B cell (primary cell): ENCODE results near the gene FOSB. TPM values are rescaled to one million over a fixed set of nuclear protein-coding genes. Genes with fewer than 3 reads are reported as not detected.

Experiments used
- ATAC-seq: fragments of 200-7000 bp; cut with Tn5 transposase; one replicate; pipeline ENCODE4 v1.10.0; 2021; ENCODE audit warnings: low read depth, mild to moderate bottlenecking, moderate number of reproducible peaks, moderate library complexity
- CTCF ChIA-PET: fragments of 350-600 bp; sonication (Branson Sonifier 250); formaldehyde crosslinking; loops from one replicate; lab custom pipeline; 2021; ENCODE audit warnings: antibody characterized with exemption, inconsistent platforms; lab: Charles Lee
- POLR2A ChIA-PET: fragments of 350-600 bp; sonication (Branson Sonifier 250); formaldehyde crosslinking; loops from one replicate; lab custom pipeline; 2021; ENCODE audit warnings: antibody characterized with exemption; lab: Charles Lee
- DNase-seq: peaks from one replicate; pipeline ENCODE4 v3.0.0; 2013
- H2AFZ ChIP-seq: 2 replicates; pipeline ENCODE4 v1.6.1; 2012; ENCODE audit warnings: mild to moderate bottlenecking, low read depth, low read length; ENCODE audit not compliant: insufficient read depth, poor library complexity, severe bottlenecking
- H3K27ac ChIP-seq, 2 donors: 1 replicate in 1 of 2; 2 replicates in 1 of 2; pipeline ENCODE4 v1.5.1; 2012 to 2013; ENCODE audit warnings: low read length in 2 of 2, mild to moderate bottlenecking in 2 of 2, moderate library complexity in 1 of 2
- H3K27me3 ChIP-seq, 4 experiments: fragments of 200-600 bp in 1 of 4; sonication (generic) in 1 of 4; replicated peaks in 1 of 4; 1 replicate in 2 of 4; 2 replicates in 2 of 4; pipeline versions ENCODE4 v1.6.1 to v1.7.0; 2013 to 2016; ENCODE audit warnings: low read length in 3 of 4, mild to moderate bottlenecking in 2 of 4, mixed read lengths in 1 of 4, moderate library complexity in 1 of 4; ENCODE audit not compliant: insufficient read depth in 4 of 4, control insufficient read depth in 3 of 4; ENCODE audit errors: control extremely low read depth in 1 of 4
- H3K36me3 ChIP-seq, 2 experiments: replicated peaks in 1 of 2; 1 replicate in 1 of 2; 2 replicates in 1 of 2; pipeline versions ENCODE4 v1.6.1 to v1.7.1; 2013; ENCODE audit warnings: low read length in 1 of 2; ENCODE audit not compliant: insufficient read depth in 2 of 2, control insufficient read depth in 1 of 2; ENCODE audit errors: control extremely low read depth in 1 of 2, extremely low read depth in 1 of 2
- H3K4me1 ChIP-seq, 2 donors: fragments of 200-600 bp in 1 of 2; sonication (generic) in 1 of 2; 1 replicate in 1 of 2; 2 replicates in 1 of 2; pipeline versions ENCODE4 v1.5.1 to v1.6.1; 2013 to 2017; ENCODE audit warnings: low read length in 2 of 2; ENCODE audit not compliant: control insufficient read depth in 2 of 2, insufficient read depth in 2 of 2
- H3K4me2 ChIP-seq: replicated peaks from 2 replicates; pipeline ENCODE3; 2012; ENCODE audit warnings: mild to moderate bottlenecking, low read depth, low read length; ENCODE audit not compliant: poor library complexity, severe bottlenecking
- H3K4me3 ChIP-seq, 5 experiments: fragments of 200-600 bp in 1 of 5; sonication (generic) in 1 of 5; 1 replicate in 3 of 5; 2 replicates in 2 of 5; pipeline versions ENCODE4 v1.5.1 to v1.7.0; 2011 to 2016; ENCODE audit warnings: low read length in 4 of 5, mild to moderate bottlenecking in 4 of 5, low read depth in 2 of 5, control low read depth in 1 of 5, moderate library complexity in 1 of 5; ENCODE audit not compliant: insufficient read depth in 1 of 5; ENCODE audit errors: control extremely low read depth in 1 of 5, extremely low read depth in 1 of 5
- H3K79me2 ChIP-seq: fragments of 200-600 bp; sonication (generic); one replicate; pipeline ENCODE4 v1.6.0; 2016; ENCODE audit warnings: low read length; ENCODE audit not compliant: control insufficient read depth, insufficient read depth
- H3K9ac ChIP-seq: fragments of 200-600 bp; sonication (generic); 2 replicates; pipeline ENCODE4 v1.6.1; 2017; ENCODE audit warnings: mild to moderate bottlenecking, low read length, moderate library complexity
- H3K9me3 ChIP-seq, 3 donors: one replicate each; pipeline versions ENCODE4 v1.6.1 to v1.7.1; 2013; ENCODE audit warnings: low read length in 2 of 3; ENCODE audit not compliant: control insufficient read depth in 2 of 3, insufficient read depth in 1 of 3; ENCODE audit errors: control extremely low read depth in 1 of 3
- H4K20me1 ChIP-seq: 2 replicates; pipeline ENCODE4 v1.6.0; 2012; ENCODE audit warnings: mild to moderate bottlenecking, low read length; ENCODE audit not compliant: insufficient read depth, control insufficient read depth, poor library complexity, severe bottlenecking
- H3K27ac Mint-ChIP-seq: one replicate; pipeline ENCODE4 v1.8.0; 2021; ENCODE audit warnings: mixed read lengths
- H3K27me3 Mint-ChIP-seq: one replicate; pipeline ENCODE4 v1.8.0; 2021; ENCODE audit warnings: mixed read lengths
- H3K4me1 Mint-ChIP-seq: one replicate; pipeline ENCODE4 v1.8.0; 2021; ENCODE audit warnings: mixed read lengths
- H3K4me3 Mint-ChIP-seq: one replicate; pipeline ENCODE4 v1.8.0; 2021; ENCODE audit warnings: mixed read lengths
- H3K9me3 Mint-ChIP-seq: one replicate; pipeline ENCODE4 v1.8.0; 2022; ENCODE audit warnings: mixed read lengths; ENCODE audit not compliant: insufficient read depth
- CTCF ChIP-seq: fragments of 200-600 bp; IDR thresholded peaks from one replicate; pipeline ENCODE4 v1.8.0; 2022; ENCODE audit warnings: antibody characterized with exemption, mild to moderate bottlenecking
- EZH2 ChIP-seq: IDR thresholded peaks from 2 replicates; pipeline ENCODE4 v1.6.1; 2012; ENCODE audit warnings: borderline replicate concordance, low read depth, mild to moderate bottlenecking, moderate library complexity, low read length; ENCODE audit not compliant: insufficient read depth, poor library complexity, severe bottlenecking
- WGBS: methylation state at CpG from one replicate; pipeline ENCODE4 v1.1.5; 2013; ENCODE audit warnings: missing lambda C conversion rate; ENCODE audit not compliant: insufficient coverage; 5-methylcytosine and 5-hydroxymethylcytosine counted together
- intact Hi-C: fragments of 100-400 bp; cut with micrococcal nuclease; formaldehyde crosslinking; loops from one replicate; pipeline ENCODE4 v1.10.0; 2022
- polyA plus RNA-seq: library from polyadenylated mRNA; depleted of rRNA; stranded (reverse); fragments of >200 nt; gene quantifications from 2 replicates; pipeline ENCODE4 v1.2.3, GENCODE V29; 2012
- total RNA-seq, 2 donors: library from RNA; stranded (reverse); fragments of 120-200 nt in 1 of 2; gene quantifications; 1 replicate in 1 of 2; 2 replicates in 1 of 2; pipeline versions ENCODE4 v1.2.3 to v1.2.4, GENCODE V29; 2013 to 2022

The FOSB gene
- total and polyA plus RNA-seq, 2 donors (not counting 1 experiment from before 2014, with no cell fraction given): 39.6 to 2,860 TPM

DNA sequence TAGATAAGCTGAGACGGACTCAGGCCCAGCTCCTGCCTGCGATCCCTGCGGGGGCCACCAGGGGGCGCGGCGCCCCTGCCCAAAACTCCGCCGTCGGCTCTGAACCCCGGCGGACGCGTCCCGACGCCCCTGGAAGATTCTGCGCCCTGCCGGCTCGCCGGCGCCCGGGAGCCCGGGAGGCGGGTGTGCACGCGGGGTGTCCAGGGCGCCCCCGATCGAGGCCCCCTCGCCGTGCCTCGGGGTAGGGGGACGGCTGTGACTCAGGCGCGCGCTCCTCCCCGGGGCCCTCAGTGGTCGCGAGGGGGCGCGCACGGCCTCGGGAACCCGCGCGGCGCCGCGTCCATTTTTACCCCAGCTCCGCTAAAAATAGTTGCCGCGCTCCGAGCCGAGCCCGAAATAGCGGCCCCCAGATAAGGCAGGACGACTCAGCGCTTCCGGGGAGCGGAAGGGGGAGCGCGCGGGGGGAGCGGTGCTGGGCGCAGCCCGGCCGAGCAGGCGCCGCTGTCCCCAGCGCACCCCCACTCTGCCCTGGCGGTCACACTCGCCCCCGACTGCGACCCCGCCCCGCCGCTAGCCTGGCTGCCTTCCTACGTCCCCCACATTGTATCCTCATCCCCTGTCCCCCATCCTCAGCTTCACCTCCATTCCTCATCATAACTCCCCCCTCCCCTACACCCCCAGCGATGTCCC lies 28.1 kb upstream of the FOSB start:
- intact Hi-C loops: loop anchor here (1.0 to 5.0 kb wide), 4 partner anchors 17 to 46 kb away; partner anchors contain the start of genes ERCC1, POLR1G and PPP1R13L
- no peaks in the 10 kb centered on the region for H3K9me3 Mint-ChIP-seq
- Histone ChIP-seq H3K4me3 (peak overlapping the region in 4 of 5 experiments; percentile 21 to 80 (median 60)), H3K27ac (peak overlapping the region; percentile 48 to 82), H3K79me2 (no peaks in the 10 kb centered on the region), H3K9ac (peak overlapping the region; percentile 76), H4K20me1 (no peaks in the 10 kb centered on the region), H2AFZ (peak overlapping the region; percentile 76), H3K36me3 (no peaks in the 10 kb centered on the region), H3K9me3 (no peaks in the 10 kb centered on the region), H3K27me3 (no peaks in the 10 kb centered on the region), H3K4me1 (peaks cover 31 to 36% of the 10 kb centered on the region in 2 donors), H3K4me2 (peak overlapping the region; percentile 85)
- no peaks in the 10 kb centered on the region for H3K27me3 Mint-ChIP-seq
- DNase-seq (peak; percentile 95), ATAC-seq (peak; percentile 42)
- CTCF ChIA-PET: interaction anchor here (0.5 to 8.0 kb wide), 39 partner anchors 9 to 421 kb away, joined by 3 to 453 read pairs (median 7); partner anchors contain the start of genes ERCC1, FOSB, PPM1N and PPP1R13L
- WGBS: under 1% methylated on average over 78 of the region's 78 CpGs
- peaks cover 31% of the 10 kb centered on the region for H3K4me1 Mint-ChIP-seq
- POLR2A ChIA-PET: interaction anchor here (0.5 to 3.2 kb wide), 11 partner anchors 14 to 1950 kb away, joined by 3 to 45 read pairs (median 5); partner anchors contain the start of gene FOSB
- TF ChIP-seq CTCF (peak; percentile 100), EZH2 (no peak)
- peak overlapping the region; percentile 91 for H3K27ac Mint-ChIP-seq
- peak overlapping the region; percentile 85 for H3K4me3 Mint-ChIP-seq
